H1 (cell line): ENCODE results near the gene SPSB3. TPM values are rescaled to one million over a fixed set of nuclear protein-coding genes. Genes with fewer than 3 reads are reported as not detected.

Experiments used
- CTCF ChIA-PET: fragments of 300-600 bp; sonication (Branson Sonifier 250); formaldehyde crosslinking; loops from one replicate; lab custom pipeline; 2021; ENCODE audit not compliant: partially characterized antibody; lab: Charles Lee
- POLR2A ChIA-PET: fragments of 300-600 bp; sonication (Branson Sonifier 250); formaldehyde crosslinking; loops from one replicate; lab custom pipeline; 2021; ENCODE audit warnings: inconsistent platforms; ENCODE audit not compliant: partially characterized antibody; lab: Charles Lee
- DNase-seq, 2 experiments: peaks; one replicate each; pipeline versions ENCODE4 v3.0.0 to v3.0.0-alpha.2; 2010 to 2022; ENCODE audit warnings: low spot score in 2 of 2, low read depth in 1 of 2, mixed read lengths in 1 of 2
- FAIRE-seq: peaks from 2 replicates; lab custom pipeline; 2011; peaks lifted over from hg19 to GRCh38; lab: Jason Lieb, UNC
- H2AFZ ChIP-seq: 2 replicates; pipeline ENCODE4 v1.8.1; 2012; ENCODE audit warnings: low read length, inconsistent platforms
- H2AK5ac ChIP-seq: 2 replicates; pipeline ENCODE4 v1.6.1; 2013; ENCODE audit warnings: low read depth, low read length
- H2BK120ac ChIP-seq: replicated peaks from 2 replicates; pipeline ENCODE3; 2013; ENCODE audit warnings: low read depth, low read length, inconsistent platforms
- H2BK12ac ChIP-seq: 2 replicates; pipeline ENCODE4 v1.6.1; 2013; ENCODE audit warnings: low read depth, low read length
- H2BK15ac ChIP-seq: 2 replicates; pipeline ENCODE4 v1.6.1; 2013; ENCODE audit warnings: low read length
- H2BK20ac ChIP-seq: 2 replicates; pipeline ENCODE4 v1.6.1; 2013; ENCODE audit warnings: low read length
- H2BK5ac ChIP-seq: 2 replicates; pipeline ENCODE4 v1.6.1; 2013; ENCODE audit warnings: low read depth, low read length
- H3K14ac ChIP-seq: 2 replicates; pipeline ENCODE4 v1.6.1; 2013; ENCODE audit warnings: inconsistent platforms; ENCODE audit not compliant: insufficient read length
- H3K18ac ChIP-seq: 2 replicates; pipeline ENCODE4 v1.6.1; 2013; ENCODE audit warnings: low read length; ENCODE audit errors: extremely low read depth
- H3K23ac ChIP-seq: 2 replicates; pipeline ENCODE4 v1.6.1; 2013; ENCODE audit warnings: inconsistent platforms; ENCODE audit not compliant: insufficient read length
- H3K23me2 ChIP-seq: 2 replicates; pipeline ENCODE4 v1.6.1; 2013; ENCODE audit warnings: low read depth, low read length
- H3K27ac ChIP-seq: 2 replicates; pipeline ENCODE4 v1.6.1; 2011; ENCODE audit warnings: low read depth, low read length, inconsistent platforms
- H3K27me3 ChIP-seq, 4 experiments: replicated peaks in 1 of 4; 1 replicate in 1 of 4; 2 replicates in 3 of 4; pipeline versions ENCODE4 v1.6.1 to v1.8.1; 2011 to 2013; ENCODE audit warnings: low read length in 3 of 4, mild to moderate bottlenecking in 3 of 4, inconsistent platforms in 2 of 4, mixed read lengths in 2 of 4, moderate library complexity in 1 of 4; ENCODE audit not compliant: control insufficient read depth in 3 of 4, insufficient read depth in 3 of 4; ENCODE audit errors: extremely low read depth in 1 of 4
- H3K36me3 ChIP-seq, 4 experiments: 2 replicates each; pipeline versions ENCODE4 v1.6.1 to v1.8.1; 2011 to 2013; ENCODE audit warnings: mild to moderate bottlenecking in 4 of 4, low read length in 3 of 4, moderate library complexity in 2 of 4, control low read depth in 1 of 4, inconsistent platforms in 1 of 4; ENCODE audit not compliant: insufficient read depth in 4 of 4, control insufficient read depth in 2 of 4
- H3K4ac ChIP-seq: replicated peaks from 2 replicates; pipeline ENCODE3; 2013; ENCODE audit warnings: low read length, low read depth, mixed read lengths, inconsistent platforms; ENCODE audit not compliant: insufficient read length
- H3K4me1 ChIP-seq, 4 experiments: replicated peaks in 1 of 4; 1 replicate in 1 of 4; 2 replicates in 3 of 4; pipeline versions ENCODE4 v1.6.1 to v1.8.1; 2011 to 2013; ENCODE audit warnings: low read length in 3 of 4, inconsistent platforms in 2 of 4, mixed read lengths in 1 of 4; ENCODE audit not compliant: insufficient read depth in 4 of 4, control insufficient read depth in 3 of 4
- H3K4me2 ChIP-seq, 2 experiments: 2 replicates each; pipeline versions ENCODE4 v1.6.1 to v1.8.1; 2011 to 2013; ENCODE audit warnings: low read depth in 2 of 2, low read length in 2 of 2, control low read depth in 1 of 2, inconsistent platforms in 1 of 2, mild to moderate bottlenecking in 1 of 2; ENCODE audit not compliant: insufficient read depth in 1 of 2
- H3K4me3 ChIP-seq, 4 experiments: fragments of 200-600, 300-600 bp in 1 of 4; sonication (generic), shearing (Covaris generic), sonication (Bioruptor Twin) in 1 of 4; 2 replicates each; pipeline versions ENCODE4 v1.5.1 to v1.8.1; 2011 to 2016; ENCODE audit warnings: low read length in 4 of 4, low read depth in 3 of 4, control low read depth in 2 of 4, inconsistent platforms in 2 of 4, mild to moderate bottlenecking in 2 of 4, mixed read lengths in 1 of 4, moderate library complexity in 1 of 4; ENCODE audit not compliant: insufficient read depth in 2 of 4; ENCODE audit errors: extremely low read depth in 1 of 4
- H3K56ac ChIP-seq: replicated peaks from 2 replicates; pipeline ENCODE3; 2013; ENCODE audit warnings: low read depth, mild to moderate bottlenecking, mixed read lengths, low read length, inconsistent platforms; ENCODE audit not compliant: insufficient read length
- H3K79me1 ChIP-seq: 2 replicates; pipeline ENCODE4 v1.6.1; 2013; ENCODE audit warnings: low read depth, low read length, control low read depth
- H3K79me2 ChIP-seq, 2 experiments: 2 replicates each; pipeline versions ENCODE4 v1.6.1 to v1.8.1; 2012 to 2013; ENCODE audit warnings: low read length in 2 of 2, mild to moderate bottlenecking in 2 of 2, inconsistent platforms in 1 of 2; ENCODE audit not compliant: insufficient read depth in 2 of 2, control insufficient read depth in 1 of 2
- H3K9ac ChIP-seq, 4 experiments: replicated peaks in 1 of 4; 1 replicate in 1 of 4; 2 replicates in 3 of 4; pipeline versions ENCODE4 v1.6.1 to v1.8.1; 2011 to 2013; ENCODE audit warnings: low read depth in 3 of 4, low read length in 3 of 4, control low read depth in 2 of 4, mild to moderate bottlenecking in 2 of 4, moderate library complexity in 2 of 4, inconsistent platforms in 1 of 4; ENCODE audit errors: extremely low read depth in 1 of 4
- H3K9me3 ChIP-seq, 2 experiments: 2 replicates each; pipeline versions ENCODE4 v1.6.1 to v1.8.1; 2012 to 2013; ENCODE audit warnings: mild to moderate bottlenecking in 2 of 2, moderate library complexity in 2 of 2, control low read depth in 1 of 2, inconsistent platforms in 1 of 2, low read depth in 1 of 2, low read length in 1 of 2, mixed read lengths in 1 of 2; ENCODE audit not compliant: insufficient read depth in 2 of 2
- H4K20me1 ChIP-seq, 2 experiments: replicated peaks in 1 of 2; 2 replicates each; pipeline versions ENCODE3 to v1.8.1; 2011 to 2013; ENCODE audit warnings: inconsistent platforms in 2 of 2, low read length in 2 of 2, mild to moderate bottlenecking in 1 of 2; ENCODE audit not compliant: insufficient read depth in 2 of 2, control insufficient read depth in 1 of 2
- H4K5ac ChIP-seq: 2 replicates; pipeline ENCODE4 v1.6.1; 2013; ENCODE audit warnings: low read length, low read depth, mixed read lengths, inconsistent platforms; ENCODE audit not compliant: insufficient read length
- H4K8ac ChIP-seq: 2 replicates; pipeline ENCODE4 v1.8.0; 2013; ENCODE audit warnings: mild to moderate bottlenecking, moderate library complexity, low read length, inconsistent platforms; ENCODE audit not compliant: insufficient read depth; ENCODE audit errors: extremely low read depth
- H4K91ac ChIP-seq: replicated peaks from 2 replicates; pipeline ENCODE3; 2013; ENCODE audit warnings: low read length, mixed read lengths, inconsistent platforms; ENCODE audit not compliant: insufficient read length
- BCL11A ChIP-seq, 2 experiments: IDR thresholded peaks; one replicate each; pipeline ENCODE4 v1.6.1; 2011; ENCODE audit warnings: low read depth in 2 of 2, low read length in 2 of 2, mild to moderate bottlenecking in 2 of 2
- CBX8 ChIP-seq: fragments of 300-800, 300-1000 bp; sonication (generic); IDR thresholded peaks from 2 replicates; pipeline ENCODE4 v1.7.1; 2016; ENCODE audit warnings: low read depth, low read length, borderline replicate concordance
- EZH2 ChIP-seq: fragments of 200-600 bp; sonication (generic); IDR thresholded peaks from 2 replicates; pipeline ENCODE4 v1.7.1; 2012; ENCODE audit warnings: low read depth, mild to moderate bottlenecking, moderate library complexity, low read length, inconsistent platforms; ENCODE audit not compliant: severe bottlenecking
- KDM1A ChIP-seq: fragments of 200-600, 300-600 bp; sonication (generic); IDR thresholded peaks from 2 replicates; pipeline ENCODE4 v1.7.1; 2016; ENCODE audit warnings: mild to moderate bottlenecking, low read length, borderline replicate concordance
- POLR2AphosphoS5 ChIP-seq: IDR thresholded peaks from 2 replicates; pipeline ENCODE4 v1.6.1; 2011; ENCODE audit warnings: low read depth, low read length
- RAD21 ChIP-seq, 2 experiments: IDR thresholded peaks in 1 of 2; conservative IDR thresholded peaks in 1 of 2; 2 replicates each; pipeline ENCODE4 v1.6.1; 2011; ENCODE audit warnings: low read depth in 2 of 2, low read length in 2 of 2, improper control_type of control experiment in 1 of 2, inconsistent platforms in 1 of 2, mild to moderate bottlenecking in 1 of 2, moderate library complexity in 1 of 2
- WGBS, 2 experiments: shearing (Covaris generic) in 1 of 2; methylation state at CpG; one replicate each; pipeline versions ENCODE4 v1.1.6 to v1.1.7; 2013 to 2015; ENCODE audit warnings: low lambda C conversion rate in 2 of 2, mixed read lengths in 2 of 2, inconsistent platforms in 1 of 2, low coverage in 1 of 2, missing lambda C conversion rate in 1 of 2; ENCODE audit not compliant: insufficient replicate concordance in 2 of 2, insufficient coverage in 1 of 2, insufficient read length in 1 of 2; ENCODE audit errors: extremely low coverage in 1 of 2, missing lambda C conversion rate in 1 of 2; 5-methylcytosine and 5-hydroxymethylcytosine counted together
- polyA plus RNA-seq, 7 experiments: library from polyadenylated mRNA; depleted of rRNA in 3 of 7; stranded (reverse) in 5 of 7; unstranded in 2 of 7; fragments of >200 nt in 5 of 7; fragments of 200-250 nt in 2 of 7; gene quantifications; 1 replicate in 5 of 7; 2 replicates in 1 of 7; 4 replicates in 1 of 7; pipeline versions ENCODE4 v1.2.1 to v1.2.3, GENCODE V29; 2011 to 2013; ENCODE audit warnings: missing spikeins in 2 of 7, mixed read lengths in 2 of 7
- total RNA-seq: library from RNA; stranded (reverse); fragmentation: NEBNext Ultra II Directional; extraction: Animal tissue kit (Norgen Biotek cat#: 25700); gene quantifications from 2 replicates; pipeline ENCODE4 v1.2.1, GENCODE V29; 2021
- TF ChIP-seq, protein P1 (sequence below), 3 experiments: IDR thresholded peaks; 1 replicate in 2 of 3; 2 replicates in 1 of 3; pipeline versions ENCODE4 v1.5.1 to v1.6.1; 2011; ENCODE audit warnings: low read length in 3 of 3, mild to moderate bottlenecking in 3 of 3, inconsistent platforms in 2 of 3, low read depth in 1 of 3, moderate library complexity in 1 of 3; ENCODE audit not compliant: insufficient read depth in 1 of 3; ENCODE audit errors: control extremely low read depth in 1 of 3
- TF ChIP-seq, protein P2 (sequence below): IDR thresholded peaks from 2 replicates; pipeline ENCODE4 v1.6.1; 2012; ENCODE audit warnings: low read length, inconsistent platforms

Gene SPSB3
- total and polyA plus RNA-seq, 2 of the 8 experiments (the other 6 are each of a cell fraction or from before 2014, with no cell fraction given) = 22.5 to 37.8 TPM

DNA sequence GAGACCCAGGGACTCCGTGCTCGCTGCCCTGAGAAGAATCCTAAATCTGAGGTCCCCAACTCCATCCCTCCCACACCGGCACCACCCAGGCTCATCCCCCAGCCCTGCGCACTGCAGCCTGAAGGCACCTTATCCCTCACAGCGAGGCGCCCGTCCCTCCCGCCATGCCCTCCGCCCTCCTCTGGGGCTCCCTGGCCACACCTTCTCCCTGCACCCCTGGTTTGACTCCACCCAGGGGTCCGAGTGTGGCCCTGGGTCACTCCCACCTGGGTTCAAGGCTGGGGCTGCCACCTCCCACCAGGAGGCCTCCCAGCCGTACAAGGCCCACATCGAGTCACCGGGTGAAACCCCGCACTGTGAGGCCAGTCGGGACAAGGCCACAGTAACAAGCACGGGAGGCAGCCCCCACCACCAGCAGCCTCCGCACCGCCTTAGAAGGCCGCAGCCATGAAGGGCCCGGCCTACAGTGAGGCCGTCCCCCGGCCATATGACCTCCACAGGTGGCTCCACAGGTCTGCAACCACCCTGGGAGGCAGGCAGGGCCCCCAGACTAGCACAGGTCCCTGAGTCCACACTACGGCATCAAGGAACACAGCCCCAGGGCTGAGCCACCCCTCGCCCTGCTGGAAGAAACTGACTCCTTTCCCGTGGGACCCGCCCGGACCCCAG lies 36.0 kb upstream of the SPSB3 start:
- no peak overlapping the region for H4K5ac ChIP-seq
- POLR2A ChIA-PET = no interaction called here
- TF ChIP-seq KDM1A (no peak), BCL11A (IDR thresholded peaks at IDR 0.05; ENCODE audit: low read depth in 2 of 2, low read length in 2 of 2) (no peak), CBX8 (no peak), RAD21 (IDR thresholded peaks at IDR 0.05 in 1 of 2, conservative IDR thresholded peaks at IDR 0.05 in 1 of 2; ENCODE audit: low read depth in 2 of 2, low read length in 2 of 2) (no peak), EZH2 (no peak), POLR2AphosphoS5 (no peak)
- TF ChIP-seq, protein P1, sequence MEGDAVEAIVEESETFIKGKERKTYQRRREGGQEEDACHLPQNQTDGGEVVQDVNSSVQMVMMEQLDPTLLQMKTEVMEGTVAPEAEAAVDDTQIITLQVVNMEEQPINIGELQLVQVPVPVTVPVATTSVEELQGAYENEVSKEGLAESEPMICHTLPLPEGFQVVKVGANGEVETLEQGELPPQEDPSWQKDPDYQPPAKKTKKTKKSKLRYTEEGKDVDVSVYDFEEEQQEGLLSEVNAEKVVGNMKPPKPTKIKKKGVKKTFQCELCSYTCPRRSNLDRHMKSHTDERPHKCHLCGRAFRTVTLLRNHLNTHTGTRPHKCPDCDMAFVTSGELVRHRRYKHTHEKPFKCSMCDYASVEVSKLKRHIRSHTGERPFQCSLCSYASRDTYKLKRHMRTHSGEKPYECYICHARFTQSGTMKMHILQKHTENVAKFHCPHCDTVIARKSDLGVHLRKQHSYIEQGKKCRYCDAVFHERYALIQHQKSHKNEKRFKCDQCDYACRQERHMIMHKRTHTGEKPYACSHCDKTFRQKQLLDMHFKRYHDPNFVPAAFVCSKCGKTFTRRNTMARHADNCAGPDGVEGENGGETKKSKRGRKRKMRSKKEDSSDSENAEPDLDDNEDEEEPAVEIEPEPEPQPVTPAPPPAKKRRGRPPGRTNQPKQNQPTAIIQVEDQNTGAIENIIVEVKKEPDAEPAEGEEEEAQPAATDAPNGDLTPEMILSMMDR (IDR thresholded peaks at IDR 0.05; ENCODE audit: control extremely low read depth in 1 of 3, insufficient read depth in 1 of 3, low read depth in 1 of 3, low read length in 3 of 3) = no peak
- TF ChIP-seq, protein P2, sequence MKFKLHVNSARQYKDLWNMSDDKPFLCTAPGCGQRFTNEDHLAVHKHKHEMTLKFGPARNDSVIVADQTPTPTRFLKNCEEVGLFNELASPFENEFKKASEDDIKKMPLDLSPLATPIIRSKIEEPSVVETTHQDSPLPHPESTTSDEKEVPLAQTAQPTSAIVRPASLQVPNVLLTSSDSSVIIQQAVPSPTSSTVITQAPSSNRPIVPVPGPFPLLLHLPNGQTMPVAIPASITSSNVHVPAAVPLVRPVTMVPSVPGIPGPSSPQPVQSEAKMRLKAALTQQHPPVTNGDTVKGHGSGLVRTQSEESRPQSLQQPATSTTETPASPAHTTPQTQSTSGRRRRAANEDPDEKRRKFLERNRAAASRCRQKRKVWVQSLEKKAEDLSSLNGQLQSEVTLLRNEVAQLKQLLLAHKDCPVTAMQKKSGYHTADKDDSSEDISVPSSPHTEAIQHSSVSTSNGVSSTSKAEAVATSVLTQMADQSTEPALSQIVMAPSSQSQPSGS = no peak

More for the DNA sequence above, 36.0 kb upstream of the SPSB3 start:
- Histone ChIP-seq H2BK120ac (no peak overlapping the region), H3K18ac (no peak overlapping the region), H4K20me1 (peaks cover 4 to 6% of the 10 kb centered on the region in 2 experiments), H3K79me2 (no peaks in the 10 kb centered on the region), H3K23ac (no peak overlapping the region), H3K4me1 (no peaks in the 10 kb centered on the region), H3K56ac (no peak overlapping the region), H2AK5ac (no peak overlapping the region), H2BK15ac (no peak overlapping the region), H4K8ac (no peak overlapping the region), H3K4me3 (no peak overlapping the region), H2BK20ac (no peak overlapping the region), H3K14ac (no peak overlapping the region), H2BK5ac (no peak overlapping the region), H4K91ac (no peak overlapping the region), H3K4me2 (no peak overlapping the region), H3K79me1 (no peaks in the 10 kb centered on the region; the same call in 1 of the 2 replicates), H3K27me3 (no peaks in the 10 kb centered on the region), H3K36me3 (peaks cover 0 to 9% (median 4%) of the 10 kb centered on the region in 4 experiments; a peak in 5 of 8 replicates), H3K9ac (no peak overlapping the region), H3K4ac (no peak overlapping the region), H3K23me2 (no peaks in the 10 kb centered on the region), H3K27ac (no peak overlapping the region), H3K9me3 (no peaks in the 10 kb centered on the region), H2BK12ac (no peak overlapping the region), H2AFZ (no peak overlapping the region)
- CTCF ChIA-PET = no interaction called here
- 94% methylated on average over 19 of the region's 27 CpGs; no CpG with 5 or more reads in 1 of the 2 experiments for WGBS, 2 experiments
- DNase-seq = no peak
- FAIRE-seq = no peak
